ENCODE measurements around the gene PNKD.
A peak's percentile ranks its signal among the peaks of the same experiment; 100 is the strongest.
"Not testable (repeated sequence)": the region's sequence is repeated elsewhere in the genome, so short reads cannot be mapped to it uniquely, and the experiment has no call there.

Gene PNKD

GRCh38 chr2:218291318-218292047, 21.2 kb downstream of the PNKD start:
- no peak for DNase-seq (ENCODE audit: low read depth in 1 of 2, low spot score in 1 of 2)

- DNase-seq (ENCODE audit: low read depth in 1 of 2, low spot score in 1 of 2): peak; percentile 56 to 71
Measured at GRCh38 chr2:218292048-218293014, 22.0 kb downstream of the PNKD start, which contains the start of gene TMBIM1. TMBIM1 (minus strand) TSS chr2:218292503; CDS start chr2:218282141, 10,362 bp downstream.

- DNase-seq (ENCODE audit: low read depth in 1 of 2, low spot score in 1 of 2): no peak
Measured at GRCh38 chr2:218293715-218294429, 23.6 kb downstream of the PNKD start.

GRCh38 chr2:218294430-218295022, 24.2 kb downstream of the PNKD start:
- DNase-seq (ENCODE audit: low read depth in 1 of 2, low spot score in 1 of 2): no peak

GRCh38 chr2:218295029-218295428, 24.7 kb downstream of the PNKD start:
- DNase-seq (ENCODE audit: low read depth in 1 of 2, low spot score in 1 of 2): no peak

GRCh38 chr2:218296200-218296599, 25.9 kb downstream of the PNKD start:
- no peak for DNase-seq (ENCODE audit: low read depth in 1 of 2, low spot score in 1 of 2)

GRCh38 chr2:218296847-218297246, 26.5 kb downstream of the PNKD start:
- DNase-seq (ENCODE audit: low read depth in 1 of 2, low spot score in 1 of 2): no peak

GRCh38 chr2:218298314-218298875, 28.1 kb downstream of the PNKD start:
- no peak for DNase-seq (ENCODE audit: low read depth in 1 of 2, low spot score in 1 of 2)

GRCh38 chr2:218300141-218300540, 29.8 kb downstream of the PNKD start:
- DNase-seq (ENCODE audit: low read depth in 1 of 2, low spot score in 1 of 2): no peak

GRCh38 chr2:218301176-218301819, 31.0 kb downstream of the PNKD start:
- peak; percentile 72 to 78 for DNase-seq (ENCODE audit: low read depth in 1 of 2, low spot score in 1 of 2)

GRCh38 chr2:218305383-218305782, 35.1 kb downstream of the PNKD start:
- DNase-seq (ENCODE audit: low read depth in 1 of 2, low spot score in 1 of 2): no peak

GRCh38 chr2:218306184-218306920, 36.0 kb downstream of the PNKD start:
- DNase-seq (ENCODE audit: low read depth in 1 of 2, low spot score in 1 of 2): no peak

- no peak for DNase-seq (ENCODE audit: low read depth in 1 of 2, low spot score in 1 of 2)
Measured at GRCh38 chr2:218307415-218308090, 37.2 kb downstream of the PNKD start.

- no peak for DNase-seq (ENCODE audit: low read depth in 1 of 2, low spot score in 1 of 2)
Measured at GRCh38 chr2:218310853-218311540, 40.7 kb downstream of the PNKD start.

GRCh38 chr2:218311541-218312266, 41.4 kb downstream of the PNKD start:
- DNase-seq (ENCODE audit: low read depth in 1 of 2, low spot score in 1 of 2): not testable (repeated sequence)

- no peak for DNase-seq (ENCODE audit: low read depth in 1 of 2, low spot score in 1 of 2)
Measured at GRCh38 chr2:218312267-218312756, 42.0 kb downstream of the PNKD start.

GRCh38 chr2:218313356-218313755, 43.0 kb downstream of the PNKD start:
- DNase-seq (ENCODE audit: low read depth in 1 of 2, low spot score in 1 of 2): no peak
